ENCODE measurements around the gene FRS3. TPM values are rescaled to one million over a fixed set of nuclear protein-coding genes. Genes with fewer than 3 reads are reported as not detected.

FRS3 gene
- total and polyA plus RNA-seq, 2 of the 13 experiments (the other 11 are each of a cell fraction or from before 2014, with no cell fraction given) = 3.0 to 7.4 TPM

DNA sequence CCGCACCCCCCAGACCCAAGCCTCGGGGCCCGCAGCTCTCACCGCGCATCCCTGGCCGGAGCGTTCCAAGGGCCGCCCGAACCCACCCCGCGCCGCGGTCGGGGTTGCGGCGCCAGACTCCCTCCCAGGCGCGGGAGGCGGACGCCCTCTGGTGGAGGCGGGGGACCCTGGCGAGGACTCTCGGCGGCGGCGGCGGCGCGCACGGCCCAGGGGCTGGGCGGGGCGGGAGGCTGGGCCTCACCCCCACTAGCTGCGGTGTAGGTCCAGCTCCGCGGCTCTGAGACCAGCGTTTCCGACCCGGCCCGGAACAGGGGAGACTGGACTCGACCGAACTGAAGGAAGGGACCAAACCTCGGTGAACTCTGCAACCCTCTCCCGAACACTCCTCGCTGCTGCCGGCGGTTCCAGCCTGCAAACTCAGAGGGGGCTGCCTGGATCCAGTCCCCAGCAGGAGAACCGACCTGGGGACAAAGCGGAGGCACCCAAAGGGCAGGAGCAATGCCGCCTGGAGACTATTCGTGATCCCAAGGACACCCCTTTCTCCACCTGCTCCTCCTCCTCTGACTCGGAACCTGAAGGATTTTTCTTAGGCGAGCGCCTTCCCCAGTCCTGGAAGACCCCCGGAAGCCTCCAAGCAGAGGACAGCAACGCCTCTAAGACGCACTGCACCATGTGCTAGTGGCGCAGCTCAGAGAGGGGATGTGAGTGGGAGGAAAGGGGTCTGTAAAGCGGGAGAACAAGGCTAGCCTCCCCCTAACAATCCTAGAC lies 6.9 kb upstream of the FRS3 start:
- ChIA-PET POLR2A (interaction anchor here (0.7 to 3.5 kb wide), 19 partner anchors 11 to 466 kb away, joined by 3 to 60 read pairs (median 5); partner anchors contain the start of genes BYSL, MED20, PGC and TAF8), CTCF (ENCODE audit: low intra/inter-chr PET ratio, low total read pairs) (interaction anchor here (1.1 to 3.1 kb wide), 6 partner anchors 11 to 419 kb away, joined by 5 to 29 read pairs (median 11); partner anchors contain the start of genes BYSL, MED20 and TFEB)
- in situ Hi-C loops (cut with HindIII; ENCODE audit: extremely low pct_ligation_motif_present, low pct_unique_long_range_greater_than_20kb) = loop anchor here (5.0 to 25.0 kb wide), 3 partner anchors 136 to 426 kb away; partner anchors contain the start of genes BYSL, MED20 and MRPS10
- H3K4me3 ChIP-seq (replicated peaks in 1 of 3; ENCODE audit: insufficient read depth in 1 of 3, low read depth in 2 of 3, low read length in 3 of 3) = peak overlapping the region; percentile 65 to 99 (median 99)
- ATAC-seq (peak; percentile 91), DNase-seq (ENCODE audit: low spot score) (peak; percentile 76), FAIRE-seq (no peak)
- H3K27me3 ChIP-seq (ENCODE audit: control insufficient read depth in 1 of 2, insufficient read depth in 2 of 2, low read length in 2 of 2) = no peaks in the 10 kb centered on the region; a peak in 2 of 5 replicates
- H3K79me2 ChIP-seq (ENCODE audit: insufficient read depth, low read length) = peaks cover 20% of the 10 kb centered on the region
- BruUV-seq (replicated peaks) = TSS peak; percentile 74
- H3K36me3 ChIP-seq (replicated peaks in 1 of 2; ENCODE audit: control insufficient read depth in 1 of 2, insufficient read depth in 2 of 2, low read length in 2 of 2) = peaks cover 10 to 25% of the 10 kb centered on the region in 2 experiments
- H3K9ac ChIP-seq (ENCODE audit: insufficient read depth, low read depth, low read length) = peak overlapping the region; percentile 99
- no peaks in the 10 kb centered on the region for H4K20me1 ChIP-seq (ENCODE audit: insufficient read depth, low read length)
- intact Hi-C loops (cut with micrococcal nuclease; ENCODE audit: unreplicated experiment) = loop anchor here (1.0 to 5.0 kb wide), 4 partner anchors 134 to 419 kb away; partner anchors contain the start of genes BYSL and MED20
- H3K27ac ChIP-seq (ENCODE audit: extremely low read length, insufficient read depth, low read length) = peak overlapping the region; percentile 94
- peak overlapping the region; percentile 33 for H2AFZ ChIP-seq (ENCODE audit: low read length)
- no peaks in the 10 kb centered on the region for H3K9me3 ChIP-seq (ENCODE audit: low read length)
- WGBS (ENCODE audit: low lambda C conversion rate) = 0% methylated on average over 39 of the region's 58 CpGs
- H3K4me2 ChIP-seq (ENCODE audit: low read depth, low read length) = peak overlapping the region; percentile 97
- peaks cover 30% of the 10 kb centered on the region for H3K4me1 ChIP-seq (ENCODE audit: insufficient read depth, low read length)
- TF ChIP-seq KLF9 (CRISPR knock-in tag; IDR thresholded peaks at IDR 0.05; ENCODE audit: low read depth) (no peak), ZNF382 (CRISPR knock-in tag; IDR thresholded peaks at IDR 0.05; ENCODE audit: borderline replicate concordance) (no peak), HDAC2 (CRISPR knock-in tag; IDR thresholded peaks at IDR 0.05) (peak; percentile 26; the same call in 1 of the 2 replicates), BRCA1 (CRISPR knock-in tag; IDR thresholded peaks at IDR 0.05) (no peak), CCAR2 (optimal IDR thresholded peaks at IDR 0.05; ENCODE audit: low read depth, low read length) (no peak), TOPORS (CRISPR knock-in tag; IDR thresholded peaks at IDR 0.05) (peak; percentile 91), ZNF446 (CRISPR knock-in tag; IDR thresholded peaks at IDR 0.05) (peak; percentile 83), AKAP8 (CRISPR knock-in tag; IDR thresholded peaks at IDR 0.05) (peak; percentile 95), ZNF775 (CRISPR knock-in tag; IDR thresholded peaks at IDR 0.05; ENCODE audit: borderline replicate concordance) (no peak), KDM4B (CRISPR knock-in tag; IDR thresholded peaks at IDR 0.05) (no peak; the same call in 1 of the 2 replicates), ZNF468 (CRISPR knock-in tag; IDR thresholded peaks at IDR 0.05) (no peak; the same call in 1 of the 2 replicates)
- TF ChIP-seq, protein P1, sequence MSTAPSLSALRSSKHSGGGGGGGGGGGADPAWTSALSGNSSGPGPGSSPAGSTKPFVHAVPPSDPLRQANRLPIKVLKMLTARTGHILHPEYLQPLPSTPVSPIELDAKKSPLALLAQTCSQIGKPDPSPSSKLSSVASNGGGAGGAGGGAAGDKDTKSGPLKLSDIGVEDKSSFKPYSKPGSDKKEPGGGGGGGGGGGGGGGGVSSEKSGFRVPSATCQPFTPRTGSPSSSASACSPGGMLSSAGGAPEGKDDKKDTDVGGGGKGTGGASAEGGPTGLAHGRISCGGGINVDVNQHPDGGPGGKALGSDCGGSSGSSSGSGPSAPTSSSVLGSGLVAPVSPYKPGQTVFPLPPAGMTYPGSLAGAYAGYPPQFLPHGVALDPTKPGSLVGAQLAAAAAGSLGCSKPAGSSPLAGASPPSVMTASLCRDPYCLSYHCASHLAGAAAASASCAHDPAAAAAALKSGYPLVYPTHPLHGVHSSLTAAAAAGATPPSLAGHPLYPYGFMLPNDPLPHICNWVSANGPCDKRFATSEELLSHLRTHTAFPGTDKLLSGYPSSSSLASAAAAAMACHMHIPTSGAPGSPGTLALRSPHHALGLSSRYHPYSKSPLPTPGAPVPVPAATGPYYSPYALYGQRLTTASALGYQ (CRISPR knock-in tag; IDR thresholded peaks at IDR 0.05) = peak; percentile 49; the same call in 1 of the 2 replicates
- TF ChIP-seq, protein P2, sequence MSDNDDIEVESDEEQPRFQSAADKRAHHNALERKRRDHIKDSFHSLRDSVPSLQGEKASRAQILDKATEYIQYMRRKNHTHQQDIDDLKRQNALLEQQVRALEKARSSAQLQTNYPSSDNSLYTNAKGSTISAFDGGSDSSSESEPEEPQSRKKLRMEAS (IDR thresholded peaks at IDR 0.05) = peak; percentile 54
- TF ChIP-seq, protein P3, sequence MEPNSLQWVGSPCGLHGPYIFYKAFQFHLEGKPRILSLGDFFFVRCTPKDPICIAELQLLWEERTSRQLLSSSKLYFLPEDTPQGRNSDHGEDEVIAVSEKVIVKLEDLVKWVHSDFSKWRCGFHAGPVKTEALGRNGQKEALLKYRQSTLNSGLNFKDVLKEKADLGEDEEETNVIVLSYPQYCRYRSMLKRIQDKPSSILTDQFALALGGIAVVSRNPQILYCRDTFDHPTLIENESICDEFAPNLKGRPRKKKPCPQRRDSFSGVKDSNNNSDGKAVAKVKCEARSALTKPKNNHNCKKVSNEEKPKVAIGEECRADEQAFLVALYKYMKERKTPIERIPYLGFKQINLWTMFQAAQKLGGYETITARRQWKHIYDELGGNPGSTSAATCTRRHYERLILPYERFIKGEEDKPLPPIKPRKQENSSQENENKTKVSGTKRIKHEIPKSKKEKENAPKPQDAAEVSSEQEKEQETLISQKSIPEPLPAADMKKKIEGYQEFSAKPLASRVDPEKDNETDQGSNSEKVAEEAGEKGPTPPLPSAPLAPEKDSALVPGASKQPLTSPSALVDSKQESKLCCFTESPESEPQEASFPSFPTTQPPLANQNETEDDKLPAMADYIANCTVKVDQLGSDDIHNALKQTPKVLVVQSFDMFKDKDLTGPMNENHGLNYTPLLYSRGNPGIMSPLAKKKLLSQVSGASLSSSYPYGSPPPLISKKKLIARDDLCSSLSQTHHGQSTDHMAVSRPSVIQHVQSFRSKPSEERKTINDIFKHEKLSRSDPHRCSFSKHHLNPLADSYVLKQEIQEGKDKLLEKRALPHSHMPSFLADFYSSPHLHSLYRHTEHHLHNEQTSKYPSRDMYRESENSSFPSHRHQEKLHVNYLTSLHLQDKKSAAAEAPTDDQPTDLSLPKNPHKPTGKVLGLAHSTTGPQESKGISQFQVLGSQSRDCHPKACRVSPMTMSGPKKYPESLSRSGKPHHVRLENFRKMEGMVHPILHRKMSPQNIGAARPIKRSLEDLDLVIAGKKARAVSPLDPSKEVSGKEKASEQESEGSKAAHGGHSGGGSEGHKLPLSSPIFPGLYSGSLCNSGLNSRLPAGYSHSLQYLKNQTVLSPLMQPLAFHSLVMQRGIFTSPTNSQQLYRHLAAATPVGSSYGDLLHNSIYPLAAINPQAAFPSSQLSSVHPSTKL (CRISPR knock-in tag; IDR thresholded peaks at IDR 0.05) = peak; percentile 31; the same call in 1 of the 2 replicates
- TF ChIP-seq, protein P4, sequence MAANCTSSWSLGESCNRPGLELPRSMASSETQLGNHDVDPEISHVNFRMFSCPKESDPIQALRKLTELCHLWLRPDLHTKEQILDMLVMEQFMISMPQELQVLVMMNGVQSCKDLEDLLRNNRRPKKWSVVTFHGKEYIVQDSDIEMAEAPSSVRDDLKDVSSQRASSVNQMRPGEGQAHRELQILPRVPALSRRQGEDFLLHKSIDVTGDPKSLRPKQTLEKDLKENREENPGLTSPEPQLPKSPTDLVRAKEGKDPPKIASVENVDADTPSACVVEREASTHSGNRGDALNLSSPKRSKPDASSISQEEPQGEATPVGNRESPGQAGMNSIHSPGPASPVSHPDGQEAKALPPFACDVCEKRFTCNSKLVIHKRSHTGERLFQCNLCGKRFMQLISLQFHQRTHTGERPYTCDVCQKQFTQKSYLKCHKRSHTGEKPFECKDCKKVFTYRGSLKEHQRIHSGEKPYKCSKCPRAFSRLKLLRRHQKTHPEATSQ (CRISPR knock-in tag; IDR thresholded peaks at IDR 0.05; ENCODE audit: borderline replicate concordance) = peak; percentile 85
